Measurements from ENCODE around the gene KIF3A. TPM values are rescaled to one million over a fixed set of nuclear protein-coding genes. Genes with fewer than 3 reads are reported as not detected.
A peak's percentile ranks its signal among the peaks of the same experiment; 100 is the strongest.

KIF3A gene
- total RNA-seq, 1 experiment from 2014 or later, result 18.9 TPM

GRCh38 chr5:132760601-132761317 is 23.4 kb upstream of the KIF3A start:
- DNase-seq, result no peak
- H3K4me3 Mint-ChIP-seq (ENCODE audit: low read depth, unreplicated experiment), result no peak overlapping the region
- H3K27me3 Mint-ChIP-seq (ENCODE audit: unreplicated experiment), result no peaks in the 10 kb centered on the region
- TF ChIP-seq, protein P1, sequence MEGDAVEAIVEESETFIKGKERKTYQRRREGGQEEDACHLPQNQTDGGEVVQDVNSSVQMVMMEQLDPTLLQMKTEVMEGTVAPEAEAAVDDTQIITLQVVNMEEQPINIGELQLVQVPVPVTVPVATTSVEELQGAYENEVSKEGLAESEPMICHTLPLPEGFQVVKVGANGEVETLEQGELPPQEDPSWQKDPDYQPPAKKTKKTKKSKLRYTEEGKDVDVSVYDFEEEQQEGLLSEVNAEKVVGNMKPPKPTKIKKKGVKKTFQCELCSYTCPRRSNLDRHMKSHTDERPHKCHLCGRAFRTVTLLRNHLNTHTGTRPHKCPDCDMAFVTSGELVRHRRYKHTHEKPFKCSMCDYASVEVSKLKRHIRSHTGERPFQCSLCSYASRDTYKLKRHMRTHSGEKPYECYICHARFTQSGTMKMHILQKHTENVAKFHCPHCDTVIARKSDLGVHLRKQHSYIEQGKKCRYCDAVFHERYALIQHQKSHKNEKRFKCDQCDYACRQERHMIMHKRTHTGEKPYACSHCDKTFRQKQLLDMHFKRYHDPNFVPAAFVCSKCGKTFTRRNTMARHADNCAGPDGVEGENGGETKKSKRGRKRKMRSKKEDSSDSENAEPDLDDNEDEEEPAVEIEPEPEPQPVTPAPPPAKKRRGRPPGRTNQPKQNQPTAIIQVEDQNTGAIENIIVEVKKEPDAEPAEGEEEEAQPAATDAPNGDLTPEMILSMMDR (IDR thresholded peaks at IDR 0.05; ENCODE audit: unreplicated experiment), result no peak
- BruUV-seq (replicated peaks), result no TSS peak
- no peaks in the 10 kb centered on the region for H3K4me1 Mint-ChIP-seq (ENCODE audit: low read depth, unreplicated experiment)
- intact Hi-C loops (cut with micrococcal nuclease; ENCODE audit: unreplicated experiment), result no loop called here
- H3K27ac Mint-ChIP-seq (ENCODE audit: unreplicated experiment), result no peak overlapping the region
- peaks cover 5% of the 10 kb centered on the region for H3K36me3 Mint-ChIP-seq (ENCODE audit: insufficient read depth, unreplicated experiment)
- no peaks in the 10 kb centered on the region for H3K9me3 Mint-ChIP-seq (ENCODE audit: low read depth, unreplicated experiment)
- CTCF ChIA-PET, result no interaction called here

- TF ChIP-seq, protein P1 (IDR thresholded peaks at IDR 0.05; ENCODE audit: unreplicated experiment), result no peak
- no TSS peak for BruUV-seq (replicated peaks)
- CTCF ChIA-PET, result no interaction called here
- Mint-ChIP-seq H3K36me3 (ENCODE audit: insufficient read depth, unreplicated experiment) (peaks cover 9% of the 10 kb centered on the region), H3K4me1 (ENCODE audit: low read depth, unreplicated experiment) (no peaks in the 10 kb centered on the region), H3K4me3 (ENCODE audit: low read depth, unreplicated experiment) (no peak overlapping the region), H3K27ac (ENCODE audit: unreplicated experiment) (no peak overlapping the region), H3K9me3 (ENCODE audit: low read depth, unreplicated experiment) (no peaks in the 10 kb centered on the region), H3K27me3 (ENCODE audit: unreplicated experiment) (no peaks in the 10 kb centered on the region)
- intact Hi-C loops (cut with micrococcal nuclease; ENCODE audit: unreplicated experiment), result no loop called here
- DNase-seq, result no peak
These were observed 22.7 kb upstream of the KIF3A start for GRCh38 chr5:132760049-132760420.

DNA sequence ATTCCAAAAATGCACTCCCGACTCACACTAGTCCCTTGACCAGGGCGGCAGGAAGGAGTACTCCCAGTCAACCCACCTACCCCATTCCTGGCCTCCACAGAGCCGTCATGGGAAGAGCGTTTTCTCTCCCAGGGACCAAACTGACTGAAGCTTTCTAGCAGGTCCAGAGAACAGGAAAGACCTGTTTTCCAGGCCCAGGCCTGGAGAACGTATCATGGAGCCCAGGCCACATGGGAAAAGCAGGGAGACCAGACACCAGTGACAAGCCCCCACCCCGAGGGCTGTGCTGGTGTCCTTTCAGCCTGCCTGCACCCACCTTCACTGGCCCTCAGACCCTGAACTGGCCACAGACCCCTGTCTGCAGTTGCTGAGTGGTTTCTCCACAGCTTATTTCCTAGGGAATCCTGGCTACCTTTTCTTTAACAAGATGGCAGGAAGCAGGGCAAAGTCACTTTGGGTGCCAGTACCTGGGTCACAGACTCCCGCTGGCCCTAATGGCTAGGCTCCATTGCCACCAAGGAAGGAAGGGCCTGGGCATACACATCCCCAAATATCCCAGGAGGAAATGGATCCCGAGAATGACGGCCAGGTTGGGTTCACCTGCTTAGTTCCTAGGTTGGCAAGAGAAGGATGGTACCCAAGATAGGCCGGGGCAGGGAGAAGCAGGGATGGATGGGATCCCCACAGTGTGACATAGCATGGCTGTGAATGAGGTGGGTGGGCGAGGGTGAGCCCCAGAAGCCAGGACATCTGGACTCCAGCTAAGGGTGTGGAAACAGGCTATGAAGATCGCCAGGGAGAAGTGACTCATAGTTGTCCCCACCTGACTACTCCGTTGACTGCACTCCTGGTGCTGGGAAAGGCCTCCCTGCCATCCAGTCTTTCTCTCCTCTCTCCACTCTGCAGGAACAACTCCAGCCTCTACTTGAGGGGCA is 22.0 kb upstream of the KIF3A start:
- TF ChIP-seq, protein P1 (IDR thresholded peaks at IDR 0.05; ENCODE audit: unreplicated experiment), result no peak
- Mint-ChIP-seq H3K4me3 (ENCODE audit: low read depth, unreplicated experiment) (no peak overlapping the region), H3K27ac (ENCODE audit: unreplicated experiment) (no peak overlapping the region), H3K4me1 (ENCODE audit: low read depth, unreplicated experiment) (no peaks in the 10 kb centered on the region), H3K36me3 (ENCODE audit: insufficient read depth, unreplicated experiment) (peaks cover 10% of the 10 kb centered on the region), H3K27me3 (ENCODE audit: unreplicated experiment) (no peaks in the 10 kb centered on the region), H3K9me3 (ENCODE audit: low read depth, unreplicated experiment) (no peaks in the 10 kb centered on the region)
- CTCF ChIA-PET, result no interaction called here
- BruUV-seq (replicated peaks), result no TSS peak
- DNase-seq, result peak; percentile 17
- intact Hi-C loops (cut with micrococcal nuclease; ENCODE audit: unreplicated experiment), result no loop called here

- no TSS peak for BruUV-seq (replicated peaks)
- Mint-ChIP-seq H3K9me3 (ENCODE audit: low read depth, unreplicated experiment) (no peaks in the 10 kb centered on the region), H3K27me3 (ENCODE audit: unreplicated experiment) (no peaks in the 10 kb centered on the region), H3K27ac (ENCODE audit: unreplicated experiment) (no peak overlapping the region), H3K4me1 (ENCODE audit: low read depth, unreplicated experiment) (no peaks in the 10 kb centered on the region), H3K4me3 (ENCODE audit: low read depth, unreplicated experiment) (no peak overlapping the region), H3K36me3 (ENCODE audit: insufficient read depth, unreplicated experiment) (peaks cover 10% of the 10 kb centered on the region)
- intact Hi-C loops (cut with micrococcal nuclease; ENCODE audit: unreplicated experiment), result no loop called here
- CTCF ChIA-PET, result no interaction called here
- DNase-seq, result no peak
- TF ChIP-seq, protein P1 (IDR thresholded peaks at IDR 0.05; ENCODE audit: unreplicated experiment), result no peak
These were observed 21.1 kb upstream of the KIF3A start for GRCh38 chr5:132758451-132758850.
